GM19240 (cell line): ENCODE measurements around the gene PITPNC1.
A peak's percentile ranks its signal among the peaks of the same experiment; 100 is the strongest.
"Not testable (repeated sequence)": the region's sequence is repeated elsewhere in the genome, so short reads cannot be mapped to it uniquely, and the experiment has no call there.

ENCODE experiments used
- DNase-seq: peaks from one replicate; pipeline ENCODE4 v3.0.0; 2011; ENCODE audit warnings: low spot score; ENCODE audit not compliant: insufficient read length

Gene PITPNC1

GRCh38 chr17:67680445-67681224 is 303.6 kb downstream of the PITPNC1 start:
- DNase-seq = no peak

- no peak for DNase-seq
Observed at GRCh38 chr17:67682196-67682595, 305.1 kb downstream of the PITPNC1 start.

GRCh38 chr17:67685351-67685750 is 308.3 kb downstream of the PITPNC1 start:
- no peak for DNase-seq

- no peak for DNase-seq
Observed at GRCh38 chr17:67686241-67686640, 309.2 kb downstream of the PITPNC1 start.

- DNase-seq = no peak
Observed at GRCh38 chr17:67687511-67687910, 310.4 kb downstream of the PITPNC1 start.

- peak; percentile 17 for DNase-seq
Observed at GRCh38 chr17:67689534-67690177, 312.6 kb downstream of the PITPNC1 start.

- DNase-seq = no peak
Observed at GRCh38 chr17:67693811-67694210, 316.7 kb downstream of the PITPNC1 start.

- DNase-seq = no peak
Observed at GRCh38 chr17:67696347-67696746, 319.3 kb downstream of the PITPNC1 start.

GRCh38 chr17:67696853-67697498 is 319.9 kb downstream of the PITPNC1 start:
- no peak for DNase-seq

- DNase-seq = no peak
Observed at GRCh38 chr17:67700037-67700724, 323.1 kb downstream of the PITPNC1 start.

GRCh38 chr17:67700725-67701119 is 323.6 kb downstream of the PITPNC1 start:
- no peak for DNase-seq

- DNase-seq = not testable (repeated sequence)
Observed at GRCh38 chr17:67702861-67703260, 325.8 kb downstream of the PITPNC1 start.

GRCh38 chr17:67707442-67707841 is 330.4 kb downstream of the PITPNC1 start:
- DNase-seq = no peak

GRCh38 chr17:67708378-67708777 is 331.3 kb downstream of the PITPNC1 start:
- DNase-seq = no peak

- DNase-seq = no peak
Observed at GRCh38 chr17:67711916-67712315, 334.8 kb downstream of the PITPNC1 start.

- no peak for DNase-seq
Observed at GRCh38 chr17:67712375-67712774, 335.3 kb downstream of the PITPNC1 start.

- DNase-seq = no peak
Observed at GRCh38 chr17:67713169-67713568, 336.1 kb downstream of the PITPNC1 start.

GRCh38 chr17:67716405-67716798 is 339.3 kb downstream of the PITPNC1 start:
- no peak for DNase-seq

- no peak for DNase-seq
Observed at GRCh38 chr17:67717192-67717623, 340.1 kb downstream of the PITPNC1 start.

- DNase-seq = peak; percentile 83
Observed at GRCh38 chr17:67717624-67718324, 340.7 kb downstream of the PITPNC1 start, which contains the start of gene NOL11. Gene NOL11, plus strand, starts transcription at chr17:67717936. Its CDS starts 12 bp downstream, at chr17:67717948.

- DNase-seq = no peak
Observed at GRCh38 chr17:67718325-67718941, 341.4 kb downstream of the PITPNC1 start.
